ENCODE measurements around the gene TESK2.

Gene TESK2

DNA sequence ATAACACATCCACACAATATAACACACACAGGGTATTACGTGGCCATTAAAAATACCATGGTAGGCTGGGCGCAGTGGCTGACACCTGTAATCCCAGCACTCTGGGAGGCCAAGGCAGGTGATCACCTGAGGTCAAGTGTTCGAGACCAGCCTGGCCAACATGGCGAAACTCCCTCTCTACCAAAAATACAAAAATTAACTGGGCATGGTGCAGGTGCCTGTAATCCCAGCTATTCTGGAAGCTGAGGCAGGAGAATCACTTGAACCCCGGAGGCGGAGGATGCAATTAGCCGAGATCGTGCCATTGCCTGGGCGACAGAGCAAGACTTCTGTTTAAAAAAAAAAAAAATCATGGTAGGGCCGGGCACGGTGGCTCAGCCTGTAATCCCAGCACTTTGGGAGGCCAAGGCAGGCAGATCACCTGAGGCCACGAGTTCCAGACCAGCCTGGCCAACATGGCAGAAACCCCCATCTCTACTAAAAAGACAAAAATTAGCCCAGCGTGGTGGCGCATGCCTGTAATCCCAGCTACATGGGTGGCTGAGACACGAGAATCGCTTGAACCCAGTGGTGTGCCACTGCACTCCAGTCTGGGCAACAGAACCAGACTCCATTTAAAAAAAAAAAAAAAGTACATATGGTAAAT, 188.3 kb downstream of the TESK2 start:
- no peak for DNase-seq

DNA sequence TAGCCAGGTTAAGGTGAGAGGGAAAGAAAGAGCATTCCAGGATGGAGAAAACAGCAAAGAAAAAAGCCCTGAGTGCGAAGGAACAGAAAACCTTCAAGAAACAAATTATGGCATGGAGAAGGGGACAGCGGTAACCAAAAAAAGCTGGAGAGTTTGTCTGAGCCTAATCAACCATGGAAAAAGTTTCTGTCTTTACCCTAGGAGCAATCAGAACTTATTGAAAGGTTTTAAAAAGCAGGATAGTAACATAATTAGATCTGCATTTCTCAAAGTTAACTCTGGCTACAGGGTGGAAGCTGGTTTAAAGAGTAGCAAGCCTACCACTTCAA, 190.3 kb downstream of the TESK2 start:
- DNase-seq = no peak

- DNase-seq = no peak
Observed at GRCh38 chr1:45299981-45300668, 190.8 kb downstream of the TESK2 start.

GRCh38 chr1:45299296-45299695, 191.7 kb downstream of the TESK2 start:
- no peak for DNase-seq

GRCh38 chr1:45297666-45298356, 193.2 kb downstream of the TESK2 start:
- DNase-seq = no peak
